ENCODE data around the gene WNT7B. TPM values are rescaled to one million over a fixed set of nuclear protein-coding genes. Genes with fewer than 3 reads are reported as not detected.

WNT7B gene
- polyA plus RNA-seq, 1 of the 3 experiments (the other 2 are of a cell fraction): 0.13 TPM

DNA sequence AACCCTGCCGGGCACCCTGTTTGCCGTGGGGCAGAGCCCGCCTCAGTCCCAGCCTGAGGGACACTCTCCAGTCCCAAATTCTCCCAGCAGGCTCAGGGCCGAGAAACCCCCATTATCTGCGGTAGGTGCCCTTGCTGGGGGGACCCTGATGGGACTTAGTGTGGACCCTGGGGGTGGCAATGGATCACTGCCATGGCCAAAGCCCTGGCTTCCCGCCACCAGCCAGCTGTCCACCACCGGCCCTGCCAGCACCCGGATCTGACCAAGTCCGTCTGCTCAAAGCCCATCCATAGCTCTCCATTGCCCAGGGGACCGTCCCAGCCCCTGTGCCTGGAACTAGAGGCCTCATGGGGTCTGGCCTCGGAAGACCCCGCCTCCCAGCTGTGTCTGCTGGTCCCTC lies 24.4 kb downstream of the WNT7B start (continued):
- TF ChIP-seq, protein P1, sequence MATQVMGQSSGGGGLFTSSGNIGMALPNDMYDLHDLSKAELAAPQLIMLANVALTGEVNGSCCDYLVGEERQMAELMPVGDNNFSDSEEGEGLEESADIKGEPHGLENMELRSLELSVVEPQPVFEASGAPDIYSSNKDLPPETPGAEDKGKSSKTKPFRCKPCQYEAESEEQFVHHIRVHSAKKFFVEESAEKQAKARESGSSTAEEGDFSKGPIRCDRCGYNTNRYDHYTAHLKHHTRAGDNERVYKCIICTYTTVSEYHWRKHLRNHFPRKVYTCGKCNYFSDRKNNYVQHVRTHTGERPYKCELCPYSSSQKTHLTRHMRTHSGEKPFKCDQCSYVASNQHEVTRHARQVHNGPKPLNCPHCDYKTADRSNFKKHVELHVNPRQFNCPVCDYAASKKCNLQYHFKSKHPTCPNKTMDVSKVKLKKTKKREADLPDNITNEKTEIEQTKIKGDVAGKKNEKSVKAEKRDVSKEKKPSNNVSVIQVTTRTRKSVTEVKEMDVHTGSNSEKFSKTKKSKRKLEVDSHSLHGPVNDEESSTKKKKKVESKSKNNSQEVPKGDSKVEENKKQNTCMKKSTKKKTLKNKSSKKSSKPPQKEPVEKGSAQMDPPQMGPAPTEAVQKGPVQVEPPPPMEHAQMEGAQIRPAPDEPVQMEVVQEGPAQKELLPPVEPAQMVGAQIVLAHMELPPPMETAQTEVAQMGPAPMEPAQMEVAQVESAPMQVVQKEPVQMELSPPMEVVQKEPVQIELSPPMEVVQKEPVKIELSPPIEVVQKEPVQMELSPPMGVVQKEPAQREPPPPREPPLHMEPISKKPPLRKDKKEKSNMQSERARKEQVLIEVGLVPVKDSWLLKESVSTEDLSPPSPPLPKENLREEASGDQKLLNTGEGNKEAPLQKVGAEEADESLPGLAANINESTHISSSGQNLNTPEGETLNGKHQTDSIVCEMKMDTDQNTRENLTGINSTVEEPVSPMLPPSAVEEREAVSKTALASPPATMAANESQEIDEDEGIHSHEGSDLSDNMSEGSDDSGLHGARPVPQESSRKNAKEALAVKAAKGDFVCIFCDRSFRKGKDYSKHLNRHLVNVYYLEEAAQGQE (IDR thresholded peaks at IDR 0.05; ENCODE audit: low read depth, low read length): no peak
- TF ChIP-seq, protein P2, sequence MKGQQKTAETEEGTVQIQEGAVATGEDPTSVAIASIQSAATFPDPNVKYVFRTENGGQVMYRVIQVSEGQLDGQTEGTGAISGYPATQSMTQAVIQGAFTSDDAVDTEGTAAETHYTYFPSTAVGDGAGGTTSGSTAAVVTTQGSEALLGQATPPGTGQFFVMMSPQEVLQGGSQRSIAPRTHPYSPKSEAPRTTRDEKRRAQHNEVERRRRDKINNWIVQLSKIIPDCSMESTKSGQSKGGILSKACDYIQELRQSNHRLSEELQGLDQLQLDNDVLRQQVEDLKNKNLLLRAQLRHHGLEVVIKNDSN (IDR thresholded peaks at IDR 0.05; ENCODE audit: borderline replicate concordance, low read depth): no peak
- no peak for TF ChIP-seq MXI1 (IDR thresholded peaks at IDR 0.05; ENCODE audit: low read depth, low read length)
- TF ChIP-seq RCOR1 (IDR thresholded peaks at IDR 0.05; ENCODE audit: low read length): no peak
- TF ChIP-seq TEAD4 (IDR thresholded peaks at IDR 0.05; ENCODE audit: borderline replicate concordance, insufficient read depth): no peak

DNA sequence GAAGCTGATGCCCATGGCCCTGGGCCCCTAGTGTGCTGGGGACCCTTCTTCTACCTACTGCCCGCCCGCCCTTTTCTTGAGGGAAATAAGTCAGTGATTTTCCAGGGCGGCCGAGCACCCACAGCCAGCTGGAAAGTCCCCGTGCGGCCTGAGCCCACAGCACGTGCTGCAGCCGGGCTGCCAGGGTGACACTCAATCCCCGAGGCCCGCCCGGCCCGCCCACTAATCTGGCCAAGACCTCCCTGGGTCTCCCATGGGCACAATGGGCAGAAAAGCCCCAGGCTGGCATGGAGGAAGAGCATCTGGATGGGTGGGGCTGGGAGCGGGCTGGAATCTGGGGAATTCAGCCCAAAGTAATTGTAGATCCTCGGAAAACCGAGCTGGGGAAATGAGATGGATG lies 24.8 kb downstream of the WNT7B start:
- TF ChIP-seq TCF12 (IDR thresholded peaks at IDR 0.05): no peak
- TF ChIP-seq, protein P3, sequence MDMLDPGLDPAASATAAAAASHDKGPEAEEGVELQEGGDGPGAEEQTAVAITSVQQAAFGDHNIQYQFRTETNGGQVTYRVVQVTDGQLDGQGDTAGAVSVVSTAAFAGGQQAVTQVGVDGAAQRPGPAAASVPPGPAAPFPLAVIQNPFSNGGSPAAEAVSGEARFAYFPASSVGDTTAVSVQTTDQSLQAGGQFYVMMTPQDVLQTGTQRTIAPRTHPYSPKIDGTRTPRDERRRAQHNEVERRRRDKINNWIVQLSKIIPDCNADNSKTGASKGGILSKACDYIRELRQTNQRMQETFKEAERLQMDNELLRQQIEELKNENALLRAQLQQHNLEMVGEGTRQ (IDR thresholded peaks at IDR 0.05; ENCODE audit: borderline replicate concordance, low read depth, low read length): no peak
- 53% methylated on average over 3 of the region's 15 CpGs for WGBS (ENCODE audit: low lambda C conversion rate)
- H3K9ac ChIP-seq: no peak overlapping the region
- ChIA-PET POLR2A (no interaction called here), CTCF (interaction anchor here (0.5 kb wide), 1 partner anchor 18 kb away, joined by 3 read pairs; no protein-coding TSS in a partner anchor)
- H3K4me1 ChIP-seq (ENCODE audit: control insufficient read depth in 1 of 2, insufficient read depth in 2 of 2, low read depth in 1 of 2, low read length in 1 of 2): no peaks in the 10 kb centered on the region
- no peaks in the 10 kb centered on the region for H3K79me2 ChIP-seq (ENCODE audit: insufficient read depth)
- H3K4me2 ChIP-seq: no peak overlapping the region
- DNase-seq: no peak
- H3K4me3 ChIP-seq (ENCODE audit: low read depth in 2 of 2, low read length in 1 of 2): no peak overlapping the region
- H4K20me1 ChIP-seq (ENCODE audit: insufficient read depth): no peaks in the 10 kb centered on the region
- no peaks in the 10 kb centered on the region for H3K9me2 ChIP-seq
- no peaks in the 10 kb centered on the region for H3F3A ChIP-seq (replicated peaks; ENCODE audit: insufficient read depth)
- H3K27ac ChIP-seq (ENCODE audit: low read depth in 2 of 2, low read length in 1 of 2): no peak overlapping the region
- no peaks in the 10 kb centered on the region for H3K36me3 ChIP-seq (replicated peaks in 1 of 2; ENCODE audit: control insufficient read depth in 1 of 2, insufficient read depth in 2 of 2, low read length in 1 of 2)
- no peaks in the 10 kb centered on the region for H3K9me3 ChIP-seq
- peaks cover 8% of the 10 kb centered on the region; the same call in 1 of the 2 replicates for H3K27me3 ChIP-seq (ENCODE audit: insufficient read depth)
- no peak overlapping the region for H2AFZ ChIP-seq (ENCODE audit: low read depth)

DNA sequence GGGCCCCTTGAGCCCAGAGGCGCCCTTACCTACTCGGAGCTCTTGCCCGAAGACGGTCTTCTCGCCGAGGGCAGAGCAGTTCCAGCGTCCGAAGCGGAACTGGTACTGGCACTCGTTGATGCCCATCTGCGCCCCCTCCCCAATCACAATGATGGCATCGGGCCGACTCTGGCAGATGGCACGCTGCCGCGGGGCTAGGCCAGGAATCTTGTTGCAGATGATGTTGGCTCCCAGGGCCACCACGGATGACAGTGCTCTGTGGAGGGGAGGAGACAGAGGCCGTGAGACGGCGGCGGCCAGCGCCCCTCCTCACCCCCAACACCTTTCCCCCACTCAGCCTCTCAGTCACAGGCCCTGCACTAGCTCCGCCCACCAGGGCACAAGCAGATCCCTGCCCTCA lies 27.1 kb downstream of the WNT7B start:
- no peaks in the 10 kb centered on the region for H3K9me2 ChIP-seq
- H3K36me3 ChIP-seq (replicated peaks in 1 of 2; ENCODE audit: control insufficient read depth in 1 of 2, insufficient read depth in 2 of 2, low read length in 1 of 2): no peaks in the 10 kb centered on the region
- CTCF ChIA-PET: interaction anchor here (1.9 kb wide), 1 partner anchor 45 kb away, joined by 5 read pairs; no protein-coding TSS in a partner anchor
- no peaks in the 10 kb centered on the region for H3F3A ChIP-seq (replicated peaks; ENCODE audit: insufficient read depth)
- DNase-seq: no peak
- H3K4me1 ChIP-seq (ENCODE audit: control insufficient read depth in 1 of 2, insufficient read depth in 2 of 2, low read depth in 1 of 2, low read length in 1 of 2): no peaks in the 10 kb centered on the region
- H3K27ac ChIP-seq (ENCODE audit: low read depth in 2 of 2, low read length in 1 of 2): no peak overlapping the region
- WGBS (ENCODE audit: low lambda C conversion rate): 95% methylated on average over 18 of the region's 23 CpGs
- H2AFZ ChIP-seq (ENCODE audit: low read depth): no peak overlapping the region
- H3K4me2 ChIP-seq: no peak overlapping the region
- H3K4me3 ChIP-seq (ENCODE audit: low read depth in 2 of 2, low read length in 1 of 2): no peak overlapping the region
- H3K9ac ChIP-seq: no peak overlapping the region
- H4K20me1 ChIP-seq (ENCODE audit: insufficient read depth): no peaks in the 10 kb centered on the region
- no peak for TF ChIP-seq NFIC (IDR thresholded peaks at IDR 0.05; ENCODE audit: borderline replicate concordance)
- TF ChIP-seq, protein P1 (IDR thresholded peaks at IDR 0.05; ENCODE audit: low read depth, low read length): no peak
- no peak for TF ChIP-seq FOXJ3 (CRISPR knock-in tag; IDR thresholded peaks at IDR 0.05)
- TF ChIP-seq YY1 (IDR thresholded peaks at IDR 0.05; ENCODE audit: low read depth): no peak
- no peak for TF ChIP-seq RAD21 (IDR thresholded peaks at IDR 0.05; ENCODE audit: low read length)
- no peaks in the 10 kb centered on the region for H3K9me3 ChIP-seq
- peaks cover 8% of the 10 kb centered on the region; the same call in 1 of the 2 replicates for H3K27me3 ChIP-seq (ENCODE audit: insufficient read depth)
- POLR2A ChIA-PET: no interaction called here
- H3K79me2 ChIP-seq (ENCODE audit: insufficient read depth): no peaks in the 10 kb centered on the region
